K562 (cell line): ENCODE data around the gene ZFX. TPM values are rescaled to one million over a fixed set of nuclear protein-coding genes. Genes with fewer than 3 reads are reported as not detected.

ENCODE experiments used
- ARNT ChIP-seq, 2 experiments: fragments of 450-650 bp; IDR thresholded peaks; 2 replicates each; pipeline ENCODE4 v1.6.1; 2016; ENCODE audit warnings: mild to moderate bottlenecking in 1 of 2
- C11orf30 ChIP-seq: fragments of 450-650 bp; IDR thresholded peaks from 2 replicates; pipeline ENCODE4 v1.6.1; 2016; ENCODE audit warnings: low read depth, mild to moderate bottlenecking
- CREM ChIP-seq: IDR thresholded peaks from 2 replicates; pipeline ENCODE4 v1.6.1; 2014; ENCODE audit warnings: antibody characterized with exemption, low read depth
- HDAC1 ChIP-seq, 2 experiments: fragments of 450-650 bp; IDR thresholded peaks; 2 replicates each; pipeline ENCODE4 v1.6.1; 2016 to 2017; ENCODE audit warnings: inconsistent platforms in 1 of 2, mild to moderate bottlenecking in 1 of 2, moderate library complexity in 1 of 2
- L3MBTL2 ChIP-seq: fragments of 450-650 bp; IDR thresholded peaks from 2 replicates; pipeline ENCODE4 v1.6.1; 2016; ENCODE audit warnings: mild to moderate bottlenecking, moderate library complexity
- LEF1 ChIP-seq: fragments of 450-650 bp; IDR thresholded peaks from 2 replicates; pipeline ENCODE4 v1.6.1; 2016; ENCODE audit warnings: mild to moderate bottlenecking
- SAFB ChIP-seq: fragments of 200-400 bp; formaldehyde crosslinking; IDR thresholded peaks from 2 replicates; pipeline ENCODE4 v1.6.1; 2017; ENCODE audit warnings: low read depth, low read length, borderline replicate concordance
- SREBF1 ChIP-seq: fragments of 150-350 bp; IDR thresholded peaks from 2 replicates; pipeline ENCODE4 v1.6.1; 2014; ENCODE audit warnings: antibody characterized with exemption, low read depth, low read length, borderline replicate concordance
- ZNF282 ChIP-seq: sonication (generic); formaldehyde crosslinking; IDR thresholded peaks from 2 replicates; pipeline ENCODE4 v1.8.1; 2023; ENCODE audit warnings: missing genetic modification reagents
- polyA plus RNA-seq, 8 experiments: library from polyadenylated mRNA; depleted of rRNA in 4 of 8; stranded (reverse) in 5 of 8; unstranded in 3 of 8; fragments of >200 nt; fragmentation: Nextera tagmentation in 2 of 8; fragmentation: Illumina TruSeq in 1 of 8; extraction: Ambion mirVana in 2 of 8; extraction: Trizol in 1 of 8; gene quantifications; 2 replicates each; pipeline versions ENCODE4 v1.2.1 to v1.2.3, GENCODE V29; 2011 to 2014; ENCODE audit warnings: inconsistent platforms in 1 of 8, missing spikeins in 1 of 8
- total RNA-seq, 7 experiments: library from RNA; depleted of rRNA in 6 of 7; stranded (reverse); fragments of >200 nt in 6 of 7; fragmentation: Illumina TruSeq in 2 of 7; extraction: Trizol in 2 of 7; gene quantifications; 2 replicates each; pipeline versions ENCODE4 v1.2.1 to v1.2.3, GENCODE V29; 2011 to 2021; ENCODE audit warnings: low replicate concordance in 1 of 7
- TF ChIP-seq, protein P1 (sequence below): fragments of 450-650 bp; IDR thresholded peaks from 2 replicates; pipeline ENCODE4 v1.6.1; 2017; ENCODE audit warnings: antibody characterized with exemption, mild to moderate bottlenecking
- TF ChIP-seq, protein P2 (sequence below): fragments of 200-800 bp; sonication (Bioruptor generic); IDR thresholded peaks from 2 replicates; pipeline ENCODE4 v1.6.1; 2017; ENCODE audit warnings: missing genetic modification characterization, missing compliant biosample characterization
- TF ChIP-seq, protein P3 (sequence below): fragments of 250-450 bp; sonication (Bioruptor Pico); IDR thresholded peaks from 2 replicates; pipeline ENCODE4 v1.5.0; 2020; ENCODE audit warnings: mild to moderate bottlenecking, borderline replicate concordance
- TF ChIP-seq, protein P4 (sequence below): IDR thresholded peaks from 2 replicates; pipeline ENCODE4 v1.6.1; 2014; ENCODE audit warnings: antibody characterized with exemption
- TF ChIP-seq, protein P5 (sequence below): fragments of 450-650 bp; IDR thresholded peaks from 2 replicates; pipeline ENCODE4 v1.6.1; 2016; ENCODE audit warnings: missing biosample characterization, missing genetic modification characterization

The ZFX gene
- total and polyA plus RNA-seq, 9 of the 15 experiments (the other 6 are each of a cell fraction or from before 2014, with no cell fraction given) = 5.3 to 25.2 (median 11.4) TPM

DNA sequence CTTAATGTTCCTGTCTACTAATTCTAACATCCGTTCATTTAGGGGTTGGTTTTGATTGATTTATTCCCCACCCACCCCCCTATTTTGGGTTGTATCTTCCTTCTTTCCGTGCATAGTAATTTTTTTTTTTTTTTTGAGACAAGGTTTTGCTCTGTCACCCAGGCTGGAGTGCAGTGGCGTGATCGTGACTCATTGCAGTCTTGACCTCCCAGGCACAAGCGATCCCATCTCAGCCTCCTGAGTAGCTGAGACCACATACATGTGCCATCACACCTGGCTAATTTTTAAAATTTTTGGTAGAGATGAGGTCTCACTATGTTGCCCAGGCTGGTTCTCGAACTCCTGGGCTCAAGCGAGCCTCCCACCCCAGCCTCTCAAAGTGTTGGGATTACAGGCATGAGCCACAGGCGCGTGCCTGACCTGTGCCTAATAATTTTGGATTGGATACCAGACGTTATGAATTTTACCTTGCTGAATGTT lies 79.9 kb downstream of the ZFX start (continued):
- TF ChIP-seq, protein P1, sequence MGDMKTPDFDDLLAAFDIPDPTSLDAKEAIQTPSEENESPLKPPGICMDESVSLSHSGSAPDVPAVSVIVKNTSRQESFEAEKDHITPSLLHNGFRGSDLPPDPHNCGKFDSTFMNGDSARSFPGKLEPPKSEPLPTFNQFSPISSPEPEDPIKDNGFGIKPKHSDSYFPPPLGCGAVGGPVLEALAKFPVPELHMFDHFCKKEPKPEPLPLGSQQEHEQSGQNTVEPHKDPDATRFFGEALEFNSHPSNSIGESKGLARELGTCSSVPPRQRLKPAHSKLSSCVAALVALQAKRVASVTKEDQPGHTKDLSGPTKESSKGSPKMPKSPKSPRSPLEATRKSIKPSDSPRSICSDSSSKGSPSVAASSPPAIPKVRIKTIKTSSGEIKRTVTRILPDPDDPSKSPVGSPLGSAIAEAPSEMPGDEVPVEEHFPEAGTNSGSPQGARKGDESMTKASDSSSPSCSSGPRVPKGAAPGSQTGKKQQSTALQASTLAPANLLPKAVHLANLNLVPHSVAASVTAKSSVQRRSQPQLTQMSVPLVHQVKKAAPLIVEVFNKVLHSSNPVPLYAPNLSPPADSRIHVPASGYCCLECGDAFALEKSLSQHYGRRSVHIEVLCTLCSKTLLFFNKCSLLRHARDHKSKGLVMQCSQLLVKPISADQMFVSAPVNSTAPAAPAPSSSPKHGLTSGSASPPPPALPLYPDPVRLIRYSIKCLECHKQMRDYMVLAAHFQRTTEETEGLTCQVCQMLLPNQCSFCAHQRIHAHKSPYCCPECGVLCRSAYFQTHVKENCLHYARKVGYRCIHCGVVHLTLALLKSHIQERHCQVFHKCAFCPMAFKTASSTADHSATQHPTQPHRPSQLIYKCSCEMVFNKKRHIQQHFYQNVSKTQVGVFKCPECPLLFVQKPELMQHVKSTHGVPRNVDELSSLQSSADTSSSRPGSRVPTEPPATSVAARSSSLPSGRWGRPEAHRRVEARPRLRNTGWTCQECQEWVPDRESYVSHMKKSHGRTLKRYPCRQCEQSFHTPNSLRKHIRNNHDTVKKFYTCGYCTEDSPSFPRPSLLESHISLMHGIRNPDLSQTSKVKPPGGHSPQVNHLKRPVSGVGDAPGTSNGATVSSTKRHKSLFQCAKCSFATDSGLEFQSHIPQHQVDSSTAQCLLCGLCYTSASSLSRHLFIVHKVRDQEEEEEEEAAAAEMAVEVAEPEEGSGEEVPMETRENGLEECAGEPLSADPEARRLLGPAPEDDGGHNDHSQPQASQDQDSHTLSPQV = peak; percentile 84; the same call in 1 of the 2 replicates
- TF ChIP-seq LEF1 (peak; percentile 30; the same call in 1 of the 2 replicates), SREBF1 (peak; percentile 80; the same call in 1 of the 2 replicates), HDAC1 (IDR thresholded peaks at IDR 0.05) (peak in 1 of 2 experiments; percentile 38; a peak in 1 of 4 replicates), ZNF282 (CRISPR knock-in tag) (no peak), CREM (peak; percentile 42; the same call in 1 of the 2 replicates), SAFB (no peak), C11orf30 (peak; percentile 71), L3MBTL2 (peak; percentile 80), ARNT (IDR thresholded peaks at IDR 0.05) (peak in 1 of 2 experiments; percentile 28; a peak in 1 of 4 replicates)
- TF ChIP-seq, protein P2, sequence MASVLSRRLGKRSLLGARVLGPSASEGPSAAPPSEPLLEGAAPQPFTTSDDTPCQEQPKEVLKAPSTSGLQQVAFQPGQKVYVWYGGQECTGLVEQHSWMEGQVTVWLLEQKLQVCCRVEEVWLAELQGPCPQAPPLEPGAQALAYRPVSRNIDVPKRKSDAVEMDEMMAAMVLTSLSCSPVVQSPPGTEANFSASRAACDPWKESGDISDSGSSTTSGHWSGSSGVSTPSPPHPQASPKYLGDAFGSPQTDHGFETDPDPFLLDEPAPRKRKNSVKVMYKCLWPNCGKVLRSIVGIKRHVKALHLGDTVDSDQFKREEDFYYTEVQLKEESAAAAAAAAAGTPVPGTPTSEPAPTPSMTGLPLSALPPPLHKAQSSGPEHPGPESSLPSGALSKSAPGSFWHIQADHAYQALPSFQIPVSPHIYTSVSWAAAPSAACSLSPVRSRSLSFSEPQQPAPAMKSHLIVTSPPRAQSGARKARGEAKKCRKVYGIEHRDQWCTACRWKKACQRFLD (CRISPR knock-in tag) = peak; percentile 66
- TF ChIP-seq, protein P3, sequence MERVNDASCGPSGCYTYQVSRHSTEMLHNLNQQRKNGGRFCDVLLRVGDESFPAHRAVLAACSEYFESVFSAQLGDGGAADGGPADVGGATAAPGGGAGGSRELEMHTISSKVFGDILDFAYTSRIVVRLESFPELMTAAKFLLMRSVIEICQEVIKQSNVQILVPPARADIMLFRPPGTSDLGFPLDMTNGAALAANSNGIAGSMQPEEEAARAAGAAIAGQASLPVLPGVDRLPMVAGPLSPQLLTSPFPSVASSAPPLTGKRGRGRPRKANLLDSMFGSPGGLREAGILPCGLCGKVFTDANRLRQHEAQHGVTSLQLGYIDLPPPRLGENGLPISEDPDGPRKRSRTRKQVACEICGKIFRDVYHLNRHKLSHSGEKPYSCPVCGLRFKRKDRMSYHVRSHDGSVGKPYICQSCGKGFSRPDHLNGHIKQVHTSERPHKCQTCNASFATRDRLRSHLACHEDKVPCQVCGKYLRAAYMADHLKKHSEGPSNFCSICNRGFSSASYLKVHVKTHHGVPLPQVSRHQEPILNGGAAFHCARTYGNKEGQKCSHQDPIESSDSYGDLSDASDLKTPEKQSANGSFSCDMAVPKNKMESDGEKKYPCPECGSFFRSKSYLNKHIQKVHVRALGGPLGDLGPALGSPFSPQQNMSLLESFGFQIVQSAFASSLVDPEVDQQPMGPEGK (CRISPR knock-in tag) = no peak
- TF ChIP-seq, protein P4, sequence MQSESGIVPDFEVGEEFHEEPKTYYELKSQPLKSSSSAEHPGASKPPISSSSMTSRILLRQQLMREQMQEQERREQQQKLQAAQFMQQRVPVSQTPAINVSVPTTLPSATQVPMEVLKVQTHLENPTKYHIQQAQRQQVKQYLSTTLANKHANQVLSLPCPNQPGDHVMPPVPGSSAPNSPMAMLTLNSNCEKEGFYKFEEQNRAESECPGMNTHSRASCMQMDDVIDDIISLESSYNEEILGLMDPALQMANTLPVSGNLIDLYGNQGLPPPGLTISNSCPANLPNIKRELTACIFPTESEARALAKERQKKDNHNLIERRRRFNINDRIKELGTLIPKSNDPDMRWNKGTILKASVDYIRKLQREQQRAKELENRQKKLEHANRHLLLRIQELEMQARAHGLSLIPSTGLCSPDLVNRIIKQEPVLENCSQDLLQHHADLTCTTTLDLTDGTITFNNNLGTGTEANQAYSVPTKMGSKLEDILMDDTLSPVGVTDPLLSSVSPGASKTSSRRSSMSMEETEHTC = peak; percentile 55; the same call in 1 of the 2 replicates
- TF ChIP-seq, protein P5, sequence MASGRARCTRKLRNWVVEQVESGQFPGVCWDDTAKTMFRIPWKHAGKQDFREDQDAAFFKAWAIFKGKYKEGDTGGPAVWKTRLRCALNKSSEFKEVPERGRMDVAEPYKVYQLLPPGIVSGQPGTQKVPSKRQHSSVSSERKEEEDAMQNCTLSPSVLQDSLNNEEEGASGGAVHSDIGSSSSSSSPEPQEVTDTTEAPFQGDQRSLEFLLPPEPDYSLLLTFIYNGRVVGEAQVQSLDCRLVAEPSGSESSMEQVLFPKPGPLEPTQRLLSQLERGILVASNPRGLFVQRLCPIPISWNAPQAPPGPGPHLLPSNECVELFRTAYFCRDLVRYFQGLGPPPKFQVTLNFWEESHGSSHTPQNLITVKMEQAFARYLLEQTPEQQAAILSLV (tag) = no peak
